ENCODE data around the gene NCK2.

GRCh38 chr2:105928563-105928962 is 183.9 kb downstream of the NCK2 start:
- TF ChIP-seq CTCF (IDR thresholded peaks at IDR 0.05) = no peak
- TF ChIP-seq POLR2A (IDR thresholded peaks at IDR 0.05) = no peak
